ENCODE data around the gene SMARCB1.

SMARCB1 gene

GRCh38 chr22:23779731-23780130 is 7.0 kb upstream of the SMARCB1 start:
- Histone ChIP-seq H3K36me3 (ENCODE audit: insufficient read depth, low read length) (no peaks in the 10 kb centered on the region), H3K27me3 (ENCODE audit: insufficient read depth, low read length) (0 out of 2 replicates have a peak, but pooled peaks cover 4% of the 10 kb centered on the region), H3K9me2 (ENCODE audit: low read depth, low read length) (no peaks in the 10 kb centered on the region), H3K9ac (ENCODE audit: low read length) (no peak overlapping the region), H3K27ac (ENCODE audit: low read depth, low read length, poor library complexity, severe bottlenecking) (no peak overlapping the region), H3K4me3 (ENCODE audit: low read depth, low read length, poor library complexity, severe bottlenecking) (no peak overlapping the region), H4K20me1 (ENCODE audit: insufficient read depth, low read length) (no peaks in the 10 kb centered on the region), H3K4me1 (ENCODE audit: insufficient read depth, low read length, severe bottlenecking) (no peaks in the 10 kb centered on the region), H3K79me2 (ENCODE audit: insufficient read depth, low read length) (no peaks in the 10 kb centered on the region), H3F3A (ENCODE audit: insufficient read depth, low read length) (no peaks in the 10 kb centered on the region), H2AFZ (ENCODE audit: low read length) (no peak overlapping the region), H3K4me2 (ENCODE audit: low read length) (no peak overlapping the region), H3K9me3 (ENCODE audit: low read length) (no peaks in the 10 kb centered on the region)
- TF ChIP-seq CTCF (IDR thresholded peaks at IDR 0.05; ENCODE audit: low read length) (no peak), EZH2 (IDR thresholded peaks at IDR 0.05; ENCODE audit: borderline replicate concordance, low read length) (no peak)

- Histone ChIP-seq H3K27ac (ENCODE audit: low read depth, low read length, poor library complexity, severe bottlenecking) (no peak overlapping the region), H3F3A (ENCODE audit: insufficient read depth, low read length) (no peaks in the 10 kb centered on the region), H3K4me2 (ENCODE audit: low read length) (no peak overlapping the region), H3K4me1 (ENCODE audit: insufficient read depth, low read length, severe bottlenecking) (no peaks in the 10 kb centered on the region), H3K4me3 (ENCODE audit: low read depth, low read length, poor library complexity, severe bottlenecking) (no peak overlapping the region), H4K20me1 (ENCODE audit: insufficient read depth, low read length) (no peaks in the 10 kb centered on the region), H3K27me3 (ENCODE audit: insufficient read depth, low read length) (0 out of 2 replicates have a peak, but pooled peaks cover 4% of the 10 kb centered on the region), H3K9me3 (ENCODE audit: low read length) (no peaks in the 10 kb centered on the region), H3K36me3 (ENCODE audit: insufficient read depth, low read length) (no peaks in the 10 kb centered on the region), H3K9ac (ENCODE audit: low read length) (no peak overlapping the region), H3K79me2 (ENCODE audit: insufficient read depth, low read length) (no peaks in the 10 kb centered on the region), H2AFZ (ENCODE audit: low read length) (no peak overlapping the region), H3K9me2 (ENCODE audit: low read depth, low read length) (no peaks in the 10 kb centered on the region)
- TF ChIP-seq CTCF (IDR thresholded peaks at IDR 0.05; ENCODE audit: low read length) (no peak), EZH2 (IDR thresholded peaks at IDR 0.05; ENCODE audit: borderline replicate concordance, low read length) (no peak)
Observed at GRCh38 chr22:23780146-23780748, 6.5 kb upstream of the SMARCB1 start.

DNA sequence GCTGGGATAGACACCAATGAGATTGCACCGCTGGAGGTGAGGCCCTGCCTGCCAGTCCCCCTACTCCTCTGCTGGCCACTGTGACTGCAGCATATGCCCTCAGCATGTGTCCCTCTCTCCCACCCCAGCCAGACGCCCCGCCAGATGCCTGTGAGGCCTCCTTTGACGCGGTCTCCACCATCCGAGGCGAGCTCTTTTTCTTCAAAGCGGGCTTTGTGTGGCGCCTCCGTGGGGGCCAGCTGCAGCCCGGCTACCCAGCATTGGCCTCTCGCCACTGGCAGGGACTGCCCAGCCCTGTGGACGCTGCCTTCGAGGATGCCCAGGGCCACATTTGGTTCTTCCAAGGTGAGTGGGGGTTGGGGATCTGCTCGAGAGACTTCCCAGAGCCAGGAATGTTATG is 5.7 kb upstream of the SMARCB1 start:
- Histone ChIP-seq H3F3A (ENCODE audit: insufficient read depth, low read length) (no peaks in the 10 kb centered on the region), H3K4me2 (ENCODE audit: low read length) (no peak overlapping the region), H3K4me3 (ENCODE audit: low read depth, low read length, poor library complexity, severe bottlenecking) (no peak overlapping the region), H3K9me2 (ENCODE audit: low read depth, low read length) (no peaks in the 10 kb centered on the region), H3K4me1 (ENCODE audit: insufficient read depth, low read length, severe bottlenecking) (peaks cover under 1% of the 10 kb centered on the region), H4K20me1 (ENCODE audit: insufficient read depth, low read length) (no peaks in the 10 kb centered on the region), H3K79me2 (ENCODE audit: insufficient read depth, low read length) (no peaks in the 10 kb centered on the region), H3K9me3 (ENCODE audit: low read length) (no peaks in the 10 kb centered on the region), H3K36me3 (ENCODE audit: insufficient read depth, low read length) (no peaks in the 10 kb centered on the region), H3K9ac (ENCODE audit: low read length) (no peak overlapping the region), H3K27me3 (ENCODE audit: insufficient read depth, low read length) (0 out of 2 replicates have a peak, but pooled peaks cover 4% of the 10 kb centered on the region), H3K27ac (ENCODE audit: low read depth, low read length, poor library complexity, severe bottlenecking) (no peak overlapping the region), H2AFZ (ENCODE audit: low read length) (no peak overlapping the region)
- no peak for TF ChIP-seq EZH2 (IDR thresholded peaks at IDR 0.05; ENCODE audit: borderline replicate concordance, low read length)
- TF ChIP-seq CTCF (IDR thresholded peaks at IDR 0.05; ENCODE audit: low read length): no peak

All from OCI-LY1 (cell line).